ENCODE data around the gene SLC25A6.
"Not testable (repeated sequence)": the region's sequence is repeated elsewhere in the genome, so short reads cannot be mapped to it uniquely, and the experiment has no call there.

SLC25A6 gene

GRCh38 chrX:1391707-1392375, at the start of gene SLC25A6:
SLC25A6 (minus strand) TSS chrX:1392113; CDS start chrX:1392009, 104 bp downstream.
- peak; percentile 99 to 100 (median 99) for DNase-seq (ENCODE audit: low read depth in 3 of 3, low spot score in 1 of 3)

- DNase-seq (ENCODE audit: low read depth in 3 of 3, low spot score in 1 of 3), result no peak
These were observed 48.6 kb upstream of the SLC25A6 start for GRCh38 chrX:1440506-1440905.

- no peak for DNase-seq (ENCODE audit: low read depth in 3 of 3, low spot score in 1 of 3)
These were observed 43.5 kb upstream of the SLC25A6 start for GRCh38 chrX:1435241-1435895.

GRCh38 chrX:1434871-1435240, 42.9 kb upstream of the SLC25A6 start:
- no peak for DNase-seq (ENCODE audit: low read depth in 3 of 3, low spot score in 1 of 3)

- no peak for DNase-seq (ENCODE audit: low read depth in 3 of 3, low spot score in 1 of 3)
These were observed 41.9 kb upstream of the SLC25A6 start for GRCh38 chrX:1433646-1434357.

GRCh38 chrX:1430451-1430850, 38.5 kb upstream of the SLC25A6 start:
- no peak for DNase-seq (ENCODE audit: low read depth in 3 of 3, low spot score in 1 of 3)

- no peak for DNase-seq (ENCODE audit: low read depth in 3 of 3, low spot score in 1 of 3)
These were observed 35.8 kb upstream of the SLC25A6 start for GRCh38 chrX:1427756-1428155.

GRCh38 chrX:1426321-1426720, 34.4 kb upstream of the SLC25A6 start:
- not testable (repeated sequence) for DNase-seq (ENCODE audit: low read depth in 3 of 3, low spot score in 1 of 3)

GRCh38 chrX:1425381-1425780, 33.5 kb upstream of the SLC25A6 start:
- no peak for DNase-seq (ENCODE audit: low read depth in 3 of 3, low spot score in 1 of 3)

- no peak for DNase-seq (ENCODE audit: low read depth in 3 of 3, low spot score in 1 of 3)
These were observed 32.4 kb upstream of the SLC25A6 start for GRCh38 chrX:1424147-1424851.

GRCh38 chrX:1423215-1423614, 31.3 kb upstream of the SLC25A6 start:
- DNase-seq (ENCODE audit: low read depth in 3 of 3, low spot score in 1 of 3), result no peak

GRCh38 chrX:1422135-1422465, 30.2 kb upstream of the SLC25A6 start:
- DNase-seq (ENCODE audit: low read depth in 3 of 3, low spot score in 1 of 3), result no peak

- DNase-seq (ENCODE audit: low read depth in 3 of 3, low spot score in 1 of 3), result no peak
These were observed 29.7 kb upstream of the SLC25A6 start for GRCh38 chrX:1421433-1422134.

- DNase-seq (ENCODE audit: low read depth in 3 of 3, low spot score in 1 of 3), result no peak
These were observed 28.5 kb upstream of the SLC25A6 start for GRCh38 chrX:1420371-1420770.

- no peak for DNase-seq (ENCODE audit: low read depth in 3 of 3, low spot score in 1 of 3)
These were observed 27.8 kb upstream of the SLC25A6 start for GRCh38 chrX:1419545-1420355.

- no peak for DNase-seq (ENCODE audit: low read depth in 3 of 3, low spot score in 1 of 3)
These were observed 27.1 kb upstream of the SLC25A6 start for GRCh38 chrX:1418901-1419544.

- DNase-seq (ENCODE audit: low read depth in 3 of 3, low spot score in 1 of 3), result no peak
These were observed 26.2 kb upstream of the SLC25A6 start for GRCh38 chrX:1417921-1418771.

- no peak for DNase-seq (ENCODE audit: low read depth in 3 of 3, low spot score in 1 of 3)
These were observed 25.2 kb upstream of the SLC25A6 start for GRCh38 chrX:1416965-1417760.
